Neural progenitor cell (in vitro differentiated cells): ENCODE results near the gene YEATS2. TPM values are rescaled to one million over a fixed set of nuclear protein-coding genes. Genes with fewer than 3 reads are reported as not detected.

Experiments used
- DNase-seq: peaks from one replicate; pipeline ENCODE4 v3.0.0-alpha.2; 2016; ENCODE audit warnings: low spot score
- H2AFZ ChIP-seq: fragments of 200-600 bp; sonication (generic); replicated peaks from 2 replicates; pipeline ENCODE4 v1.6.1; 2016; ENCODE audit warnings: antibody characterized with exemption
- H3F3A ChIP-seq: fragments of 200-600 bp; sonication (generic); 2 replicates; pipeline ENCODE4 v1.6.1; 2016; ENCODE audit warnings: antibody characterized with exemption, low read depth
- H3K27ac ChIP-seq: fragments of 200-600 bp; sonication (generic); 2 replicates; pipeline ENCODE4 v1.5.1; 2016; ENCODE audit warnings: mild to moderate bottlenecking
- H3K27me3 ChIP-seq: fragments of 200-600 bp; sonication (generic); 2 replicates; pipeline ENCODE4 v1.6.1; 2016; ENCODE audit warnings: mild to moderate bottlenecking, moderate library complexity
- H3K36me3 ChIP-seq: fragments of 200-600 bp; sonication (generic); 2 replicates; pipeline ENCODE4 v1.5.1; 2016
- H3K4me1 ChIP-seq: fragments of 200-600 bp; sonication (generic); 2 replicates; pipeline ENCODE4 v1.6.1; 2016; ENCODE audit warnings: mixed run types
- H3K4me2 ChIP-seq: fragments of 200-600 bp; sonication (generic); 2 replicates; pipeline ENCODE4 v1.6.1; 2016
- H3K4me3 ChIP-seq: fragments of 200-600 bp; sonication (generic); 2 replicates; pipeline ENCODE4 v1.5.1; 2016
- H3K79me2 ChIP-seq: fragments of 200-600 bp; sonication (generic); 2 replicates; pipeline ENCODE4 v1.6.1; 2016; ENCODE audit warnings: low read depth
- H3K9ac ChIP-seq: fragments of 200-600 bp; sonication (generic); 2 replicates; pipeline ENCODE4 v1.6.1; 2016
- H3K9me3 ChIP-seq: fragments of 200-600 bp; sonication (generic); 2 replicates; pipeline ENCODE4 v1.5.1; 2016; ENCODE audit warnings: low read depth
- H4K20me1 ChIP-seq: fragments of 200-600 bp; sonication (generic); 2 replicates; pipeline ENCODE4 v1.6.1; 2016; ENCODE audit warnings: low read depth
- H3K27ac Mint-ChIP-seq: 3 replicates; pipeline ENCODE4 v1.8.0; 2021; ENCODE audit warnings: mixed read lengths
- H3K27me3 Mint-ChIP-seq: 2 replicates; pipeline ENCODE4 v1.8.0; 2022; ENCODE audit warnings: low read depth, mild to moderate bottlenecking, inconsistent platforms, moderate library complexity, mixed read lengths; ENCODE audit not compliant: insufficient read depth
- H3K36me3 Mint-ChIP-seq: 3 replicates; pipeline ENCODE4 v1.8.0; 2021; ENCODE audit warnings: mixed read lengths
- H3K4me1 Mint-ChIP-seq: 3 replicates; pipeline ENCODE4 v1.8.0; 2021; ENCODE audit warnings: mixed read lengths
- H3K4me3 Mint-ChIP-seq: 3 replicates; pipeline ENCODE4 v1.8.0; 2021; ENCODE audit warnings: mild to moderate bottlenecking, moderate library complexity, mixed read lengths
- H3K9me3 Mint-ChIP-seq: 3 replicates; pipeline ENCODE4 v1.8.0; 2020; ENCODE audit warnings: mixed read lengths
- CTCF ChIP-seq: fragments of 200-600 bp; sonication (generic); IDR thresholded peaks from 2 replicates; pipeline ENCODE4 v1.5.1; 2017; ENCODE audit warnings: antibody characterized with exemption, mild to moderate bottlenecking
- EZH2 ChIP-seq: fragments of 200-600 bp; sonication (generic); IDR thresholded peaks from 2 replicates; pipeline ENCODE4 v1.6.1; 2017; ENCODE audit warnings: antibody characterized with exemption, mild to moderate bottlenecking, moderate library complexity
- EZH2phosphoT487 ChIP-seq: fragments of 200-600 bp; sonication (generic); IDR thresholded peaks from 2 replicates; pipeline ENCODE4 v1.6.1; 2017; ENCODE audit warnings: antibody characterized with exemption
- total RNA-seq: library from RNA; depleted of rRNA; stranded (reverse); fragments of >200 nt; gene quantifications from 2 replicates; pipeline ENCODE4 v1.2.3, GENCODE V29; 2015; ENCODE audit warnings: low replicate concordance

Gene YEATS2
- total RNA-seq, 1 donor from 2014 or later: 72.1 TPM

GRCh38 chr3:183768114-183768513 lies 70.5 kb downstream of the YEATS2 start:
- Histone ChIP-seq H3F3A (peaks cover 16% of the 10 kb centered on the region), H3K27ac (no peak overlapping the region), H4K20me1 (no peaks in the 10 kb centered on the region), H3K36me3 (peaks cover 5% of the 10 kb centered on the region), H3K79me2 (no peaks in the 10 kb centered on the region), H3K9me3 (no peaks in the 10 kb centered on the region), H3K27me3 (no peaks in the 10 kb centered on the region), H3K4me2 (no peak overlapping the region), H3K4me3 (no peak overlapping the region), H3K9ac (no peak overlapping the region), H2AFZ (no peak overlapping the region), H3K4me1 (no peaks in the 10 kb centered on the region)
- peaks cover 19% of the 10 kb centered on the region for H3K36me3 Mint-ChIP-seq
- no peak for DNase-seq
- no peak overlapping the region for H3K27ac Mint-ChIP-seq
- TF ChIP-seq EZH2 (no peak), CTCF (no peak), EZH2phosphoT487 (no peak)
- H3K4me1 Mint-ChIP-seq: no peaks in the 10 kb centered on the region
- H3K4me3 Mint-ChIP-seq: no peak overlapping the region
- peaks cover 2% of the 10 kb centered on the region for H3K27me3 Mint-ChIP-seq
- no peaks in the 10 kb centered on the region for H3K9me3 Mint-ChIP-seq

- Mint-ChIP-seq H3K36me3 (peaks cover 30% of the 10 kb centered on the region), H3K9me3 (no peaks in the 10 kb centered on the region), H3K27ac (no peak overlapping the region), H3K4me1 (no peaks in the 10 kb centered on the region), H3K27me3 (peaks cover 2% of the 10 kb centered on the region), H3K4me3 (no peak overlapping the region)
- Histone ChIP-seq H3K9me3 (no peaks in the 10 kb centered on the region), H3K9ac (no peak overlapping the region), H2AFZ (no peak overlapping the region), H3K4me2 (no peak overlapping the region), H4K20me1 (no peaks in the 10 kb centered on the region), H3K4me1 (no peaks in the 10 kb centered on the region), H3K4me3 (no peak overlapping the region), H3K36me3 (peaks cover 12% of the 10 kb centered on the region), H3K79me2 (no peaks in the 10 kb centered on the region), H3K27me3 (no peaks in the 10 kb centered on the region), H3F3A (peaks cover 12% of the 10 kb centered on the region), H3K27ac (no peak overlapping the region)
- TF ChIP-seq CTCF (no peak), EZH2 (no peak), EZH2phosphoT487 (no peak)
- no peak for DNase-seq
These were observed 71.9 kb downstream of the YEATS2 start for GRCh38 chr3:183769453-183769852.

DNA sequence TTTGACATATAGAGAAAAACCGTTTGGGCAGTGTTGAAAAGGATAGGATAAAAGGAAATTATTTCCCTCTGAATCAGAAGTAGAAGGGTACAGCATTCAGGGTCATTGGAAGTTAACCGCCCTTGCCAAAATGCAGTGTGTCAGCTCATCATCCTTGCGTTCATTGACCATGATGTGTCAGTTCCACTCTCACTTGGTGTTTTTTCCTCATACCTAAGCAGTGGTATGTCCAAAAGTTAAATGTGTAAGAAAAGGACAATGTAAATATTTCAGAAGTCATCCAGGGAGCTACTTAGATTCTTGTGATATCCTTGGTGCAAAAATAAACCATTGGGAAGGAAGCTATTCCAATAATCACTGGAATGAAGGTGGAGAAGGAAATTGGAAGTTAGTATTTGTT lies 77.0 kb downstream of the YEATS2 start:
- H3K9me3 Mint-ChIP-seq: no peaks in the 10 kb centered on the region
- H3K27ac Mint-ChIP-seq: no peak overlapping the region
- peaks cover 40% of the 10 kb centered on the region for H3K36me3 Mint-ChIP-seq

More for the DNA sequence above, 77.0 kb downstream of the YEATS2 start:
- no peak overlapping the region for H3K27ac ChIP-seq
- peaks cover 15% of the 10 kb centered on the region for H3K36me3 ChIP-seq
- no peaks in the 10 kb centered on the region for H3K79me2 ChIP-seq
- no peaks in the 10 kb centered on the region for H3F3A ChIP-seq
- DNase-seq: no peak
- TF ChIP-seq EZH2 (no peak), EZH2phosphoT487 (no peak), CTCF (no peak)
- no peak overlapping the region for H3K4me2 ChIP-seq
- no peak overlapping the region for H2AFZ ChIP-seq
- H3K4me1 ChIP-seq: no peaks in the 10 kb centered on the region
- H3K9me3 ChIP-seq: no peaks in the 10 kb centered on the region
- no peaks in the 10 kb centered on the region for H3K27me3 ChIP-seq
- H3K4me1 Mint-ChIP-seq: no peaks in the 10 kb centered on the region
- H3K9ac ChIP-seq: no peak overlapping the region
- no peaks in the 10 kb centered on the region for H3K27me3 Mint-ChIP-seq
- no peak overlapping the region for H3K4me3 ChIP-seq
- no peak overlapping the region for H3K4me3 Mint-ChIP-seq
- H4K20me1 ChIP-seq: no peaks in the 10 kb centered on the region
